GM23338 (cell line): ENCODE results near the gene CCDC12. TPM values are rescaled to one million over a fixed set of nuclear protein-coding genes. Genes with fewer than 3 reads are reported as not detected.

Experiments
- ATAC-seq: fragments of 200-7000 bp; cut with Tn5 transposase; 3 replicates; pipeline ENCODE4 v1.9.1; 2020
- DNase-seq: peaks from one replicate; pipeline ENCODE4 v3.0.0-alpha.2; 2015; ENCODE audit warnings: low spot score
- H2AFZ ChIP-seq: fragments of 200-600 bp; sonication (generic); 2 replicates; pipeline ENCODE4 v1.8.0; 2016; ENCODE audit warnings: antibody characterized with exemption, mild to moderate bottlenecking, moderate library complexity
- H3F3A ChIP-seq: fragments of 200-600 bp; sonication (generic); replicated peaks from 2 replicates; pipeline ENCODE4 v1.8.0; 2017; ENCODE audit warnings: antibody characterized with exemption, mixed run types, low read depth
- H3K27ac ChIP-seq: fragments of 200-600 bp; sonication (generic); 2 replicates; pipeline ENCODE4 v1.6.1; 2016; ENCODE audit warnings: low read depth
- H3K27me3 ChIP-seq: fragments of 200-600 bp; sonication (generic); 2 replicates; pipeline ENCODE4 v1.8.0; 2016; ENCODE audit warnings: mild to moderate bottlenecking, mixed run types, moderate library complexity; ENCODE audit not compliant: insufficient read depth
- H3K36me3 ChIP-seq: fragments of 200-600 bp; sonication (generic); 2 replicates; pipeline ENCODE4 v1.8.0; 2016; ENCODE audit warnings: mild to moderate bottlenecking; ENCODE audit not compliant: insufficient read depth
- H3K4me1 ChIP-seq: fragments of 200-600 bp; sonication (generic); 2 replicates; pipeline ENCODE4 v1.8.0; 2016; ENCODE audit warnings: mild to moderate bottlenecking, moderate library complexity; ENCODE audit not compliant: insufficient read depth
- H3K4me2 ChIP-seq: fragments of 200-600 bp; sonication (generic); 2 replicates; pipeline ENCODE4 v1.7.1; 2017; ENCODE audit warnings: mixed run types
- H3K4me3 ChIP-seq: fragments of 200-600 bp; sonication (generic); 2 replicates; pipeline ENCODE4 v1.6.1; 2016; ENCODE audit warnings: mixed run types
- H3K79me2 ChIP-seq: fragments of 200-600 bp; sonication (generic); replicated peaks from 2 replicates; pipeline ENCODE4 v1.8.0; 2017; ENCODE audit warnings: mild to moderate bottlenecking; ENCODE audit not compliant: insufficient read depth
- H3K9me2 ChIP-seq: fragments of 200-600 bp; sonication (generic); 2 replicates; pipeline ENCODE4 v1.8.0; 2017; ENCODE audit not compliant: insufficient read depth
- H4K20me1 ChIP-seq: fragments of 200-600 bp; sonication (generic); replicated peaks from 2 replicates; pipeline ENCODE4 v1.8.0; 2017; ENCODE audit warnings: mild to moderate bottlenecking; ENCODE audit not compliant: insufficient read depth
- H3K27ac Mint-ChIP-seq: 2 replicates; pipeline ENCODE4 v1.8.0; 2020; ENCODE audit warnings: inconsistent platforms, mild to moderate bottlenecking, moderate library complexity, mixed read lengths
- H3K27me3 Mint-ChIP-seq: 3 replicates; pipeline ENCODE4 v1.8.0; 2022; ENCODE audit warnings: low read depth, mild to moderate bottlenecking, moderate library complexity, mixed read lengths, inconsistent platforms; ENCODE audit not compliant: insufficient read depth, poor library complexity
- H3K36me3 Mint-ChIP-seq: 3 replicates; pipeline ENCODE4 v1.8.0; 2021; ENCODE audit warnings: low read depth, mild to moderate bottlenecking, inconsistent platforms, moderate library complexity, mixed read lengths
- H3K4me1 Mint-ChIP-seq: 3 replicates; pipeline ENCODE4 v1.8.0; 2020; ENCODE audit warnings: mild to moderate bottlenecking, inconsistent platforms, mixed read lengths
- H3K4me3 Mint-ChIP-seq: 3 replicates; pipeline ENCODE4 v1.8.0; 2021; ENCODE audit warnings: moderate library complexity, mild to moderate bottlenecking, inconsistent platforms, mixed read lengths
- H3K9me3 Mint-ChIP-seq: 3 replicates; pipeline ENCODE4 v1.8.0; 2020; ENCODE audit warnings: moderate library complexity, mild to moderate bottlenecking, inconsistent platforms, mixed read lengths
- EZH2phosphoT487 ChIP-seq: fragments of 200-600 bp; sonication (generic); IDR thresholded peaks from one replicate; pipeline ENCODE4 v1.8.1; 2018; ENCODE audit warnings: antibody characterized with exemption; ENCODE audit not compliant: unreplicated experiment
- JUNB ChIP-seq: IDR thresholded peaks from one replicate; pipeline ENCODE4 v1.6.1; 2016; ENCODE audit warnings: antibody characterized with exemption; ENCODE audit not compliant: unreplicated experiment
- POLR2AphosphoS5 ChIP-seq: IDR thresholded peaks from 2 replicates; pipeline ENCODE4 v1.6.1; 2016; ENCODE audit warnings: antibody characterized with exemption, low read depth
- REST ChIP-seq: IDR thresholded peaks from one replicate; pipeline ENCODE4 v1.6.1; 2018; ENCODE audit warnings: antibody characterized with exemption; ENCODE audit not compliant: unreplicated experiment
- ZNF462 ChIP-seq: fragments of 250-450 bp; sonication (Bioruptor Pico); IDR thresholded peaks from 2 replicates; pipeline ENCODE4 v1.5.0; 2020; ENCODE audit warnings: mild to moderate bottlenecking, moderate library complexity
- polyA plus RNA-seq: library from polyadenylated mRNA; unstranded; fragments of >200 nt; fragmentation: Nextera tagmentation; extraction: Ambion mirVana; gene quantifications from 2 replicates; pipeline ENCODE4 v1.2.1, GENCODE V29; 2016
- total RNA-seq: library from RNA; depleted of rRNA; stranded (reverse); fragments of >200 nt; shearing (Covaris generic); gene quantifications from 2 replicates; pipeline ENCODE4 v1.2.3, GENCODE V29; 2014

CCDC12 gene
- total and polyA plus RNA-seq, 2 experiments from 2014 or later = 42.9 to 133 TPM

- TF ChIP-seq ZNF462 (CRISPR knock-in tag) (no peak), REST (no peak)
These were observed 53.5 kb downstream of the CCDC12 start (continued) for GRCh38 chr3:46922871-46923558.

DNA sequence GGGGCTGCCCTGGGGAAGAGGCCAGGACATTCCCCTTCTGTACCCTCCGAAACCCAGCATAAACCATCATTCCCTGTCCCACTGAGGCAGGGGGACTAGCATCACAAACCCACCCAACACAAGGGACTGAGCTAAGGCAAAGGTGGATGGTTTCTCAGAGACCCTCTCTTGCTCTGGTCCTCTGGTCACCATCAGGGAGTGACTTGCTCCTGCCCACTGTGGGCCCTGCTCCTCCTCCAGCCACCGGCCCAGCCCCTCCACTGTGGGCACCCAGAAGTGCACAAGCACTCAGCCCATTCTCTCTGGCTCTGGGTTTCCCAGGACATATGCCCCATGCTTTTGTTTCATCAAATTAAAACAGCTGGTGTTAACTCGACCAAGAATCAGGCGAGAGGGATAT lies 54.1 kb downstream of the CCDC12 start:
- H3K4me3 ChIP-seq = no peak overlapping the region
- Mint-ChIP-seq H3K27me3 (peaks cover 9% of the 10 kb centered on the region), H3K4me3 (no peak overlapping the region), H3K4me1 (no peaks in the 10 kb centered on the region), H3K36me3 (peaks cover 70% of the 10 kb centered on the region), H3K27ac (no peak overlapping the region), H3K9me3 (peaks cover 9% of the 10 kb centered on the region; the same call in 2 of the 3 replicates)
- no peak for ATAC-seq
- no peak overlapping the region for H3K27ac ChIP-seq
- H3K9me2 ChIP-seq = no peaks in the 10 kb centered on the region
- H4K20me1 ChIP-seq = peaks cover 14% of the 10 kb centered on the region; the same call in 1 of the 2 replicates
- no peaks in the 10 kb centered on the region for H3K27me3 ChIP-seq
- DNase-seq = no peak
- H3K4me2 ChIP-seq = no peak overlapping the region
- peaks cover 37% of the 10 kb centered on the region for H3K36me3 ChIP-seq
- H2AFZ ChIP-seq = no peak overlapping the region
- H3K79me2 ChIP-seq = no peaks in the 10 kb centered on the region
- 0 out of 2 replicates have a peak, but pooled peaks cover 13% of the 10 kb centered on the region for H3F3A ChIP-seq
- no peaks in the 10 kb centered on the region for H3K4me1 ChIP-seq
- TF ChIP-seq POLR2AphosphoS5 (no peak), EZH2phosphoT487 (no peak), JUNB (no peak), ZNF462 (CRISPR knock-in tag) (no peak)
